Aorta (tissue), 5 donors: ENCODE results near the gene IL12RB1. TPM values are rescaled to one million over a fixed set of nuclear protein-coding genes. Genes with fewer than 3 reads are reported as not detected.
A peak's percentile ranks its signal among the peaks of the same experiment; 100 is the strongest.
"Not testable (repeated sequence)": the region's sequence is repeated elsewhere in the genome, so short reads cannot be mapped to it uniquely, and the experiment has no call there.

ENCODE experiments used
- ATAC-seq: fragments of 200-7000 bp; cut with Tn5 transposase; one replicate; pipeline ENCODE4 v1.9.1; 2022; ENCODE audit warnings: moderate library complexity; ENCODE audit not compliant: low FRiP score
- DNase-seq, 2 donors: peaks; one replicate each; pipeline ENCODE4 v3.0.0-alpha.2; 2020
- H3K27ac ChIP-seq, 2 donors: one replicate each; pipeline ENCODE4 v1.5.1; 2013; ENCODE audit warnings: low read length in 2 of 2, mild to moderate bottlenecking in 2 of 2, moderate library complexity in 2 of 2, control low read depth in 1 of 2, inconsistent platforms in 1 of 2, low read depth in 1 of 2
- H3K27me3 ChIP-seq, 2 donors: one replicate each; pipeline ENCODE4 v1.6.1; 2013; ENCODE audit warnings: control low read depth in 1 of 2, low read length in 1 of 2, mild to moderate bottlenecking in 1 of 2, moderate library complexity in 1 of 2; ENCODE audit not compliant: insufficient read depth in 2 of 2, control insufficient read depth in 1 of 2
- H3K36me3 ChIP-seq, 2 donors: one replicate each; pipeline ENCODE4 v1.6.1; 2013; ENCODE audit warnings: control low read depth in 1 of 2, low read length in 1 of 2, mild to moderate bottlenecking in 1 of 2; ENCODE audit not compliant: insufficient read depth in 2 of 2, control insufficient read depth in 1 of 2
- H3K4me1 ChIP-seq, 2 donors: one replicate each; pipeline ENCODE4 v1.6.1; 2013; ENCODE audit warnings: low read length in 2 of 2, control low read depth in 1 of 2, mild to moderate bottlenecking in 1 of 2, moderate library complexity in 1 of 2; ENCODE audit not compliant: insufficient read depth in 2 of 2, control insufficient read depth in 1 of 2
- H3K4me3 ChIP-seq, 2 donors: one replicate each; pipeline ENCODE4 v1.5.1; 2013; ENCODE audit warnings: low read length in 2 of 2, control low read depth in 1 of 2, mild to moderate bottlenecking in 1 of 2
- H3K9me3 ChIP-seq: one replicate; pipeline ENCODE4 v1.6.1; 2013; ENCODE audit warnings: mild to moderate bottlenecking, low read length; ENCODE audit not compliant: control insufficient read depth
- WGBS, 2 donors: extraction: QIAGEN DNeasy Blood & Tissue Kit; methylation state at CpG; one replicate each; pipeline ENCODE4 v1.1.7; 2013; 5-methylcytosine and 5-hydroxymethylcytosine counted together
- intact Hi-C, 2 donors: fragments of 100-400 bp; cut with DNase I; formaldehyde crosslinking; loops; one replicate each; pipeline versions ENCODE4 v1.14.2 to v1.15.0; 2022
- polyA plus RNA-seq, 2 donors: library from polyadenylated mRNA; stranded (reverse); fragments of 200-250 nt; gene quantifications; one replicate each; pipeline ENCODE4 v1.2.3, GENCODE V29; 2013
- total RNA-seq, 2 donors: library from RNA; stranded (reverse); fragmentation: NEBNext Ultra II Directional; extraction: Animal tissue kit (Norgen Biotek cat#: 25700); gene quantifications; one replicate each; pipeline ENCODE4 v1.2.1, GENCODE V29; 2021
- donor health status: healthy with polysubstance abuse.
- donor health status: Bipolar disorder and iron deficiency.
- donor health status: DM: no; HTN: no; CAD: no.
- donor health status: DM: no; HTN: no; CAD: no.
- donor health status: DM: yes; HTN: yes; CAD: no.

The IL12RB1 gene
- total and polyA plus RNA-seq, 4 donors, result 0.69 to 2.6 (median 1.2) TPM

DNA sequence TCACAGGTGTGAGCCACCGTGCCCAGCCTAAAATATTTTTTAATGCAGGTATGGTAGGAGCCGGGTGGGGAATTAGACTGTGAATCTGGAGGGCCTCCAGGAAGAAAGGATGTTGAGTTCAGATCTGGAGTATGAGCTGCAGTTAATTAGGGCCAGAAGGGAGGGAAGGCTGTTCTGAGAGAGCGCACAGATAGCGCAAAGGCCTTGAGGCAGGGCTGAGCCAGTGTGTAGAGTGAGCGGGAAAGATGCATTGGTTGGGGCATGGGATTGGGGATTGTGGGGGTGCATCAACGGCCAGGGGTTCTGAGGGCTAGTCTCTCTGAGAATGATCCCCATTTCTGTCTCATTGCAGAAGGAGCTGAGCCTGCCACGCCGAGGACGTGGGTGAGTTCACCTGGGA, 20.5 kb upstream of the IL12RB1 start:
- intact Hi-C loops, result loop anchor here in 1 of 2 donors (5.0 kb wide), 1 partner anchor 45 kb away; the partner anchor contains the start of gene PIK3R2
- H3K9me3 ChIP-seq, result no peaks in the 10 kb centered on the region
- no peaks in the 10 kb centered on the region for H3K36me3 ChIP-seq
- peaks cover 0 to 2% of the 10 kb centered on the region in 2 donors for H3K4me1 ChIP-seq
- DNase-seq (no peak), ATAC-seq (no peak)
- H3K4me3 ChIP-seq, result no peak overlapping the region
- no peaks in the 10 kb centered on the region for H3K27me3 ChIP-seq
- no peak overlapping the region for H3K27ac ChIP-seq
- 95 to 97% methylated on average over 9 of the region's 9 CpGs for WGBS, 2 donors

DNA sequence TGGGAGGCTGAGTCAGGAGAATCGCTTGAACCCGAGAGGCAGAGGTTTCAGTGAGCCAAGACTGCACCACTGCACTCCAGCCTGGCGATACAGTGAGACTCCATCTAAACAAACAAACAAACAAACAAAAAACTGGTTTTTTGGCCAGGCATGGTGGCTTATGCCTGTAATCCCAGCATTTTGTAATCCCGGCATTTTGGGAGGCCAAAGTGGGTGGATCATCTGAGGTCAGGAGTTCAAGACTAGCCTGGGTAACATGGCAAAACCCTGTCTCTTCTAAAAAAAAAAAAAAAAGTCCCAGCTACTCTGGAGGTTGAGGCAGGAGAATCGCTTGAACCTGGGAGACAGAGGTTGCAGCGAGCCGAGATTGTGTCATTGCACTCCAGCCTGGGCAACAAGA, 18.5 kb upstream of the IL12RB1 start:
- H3K27ac ChIP-seq, H3K27me3 ChIP-seq, H3K4me1 ChIP-seq, H3K4me3 ChIP-seq, H3K9me3 ChIP-seq, DNase-seq, ATAC-seq, H3K36me3 ChIP-seq: not testable (repeated sequence)
- WGBS, 2 donors, result 82 to 85% methylated on average over 7 of the region's 7 CpGs
- intact Hi-C loops, result loop anchor here in 1 of 2 donors (5.0 kb wide), 1 partner anchor 47 kb away; the partner anchor contains the start of gene PIK3R2

DNA sequence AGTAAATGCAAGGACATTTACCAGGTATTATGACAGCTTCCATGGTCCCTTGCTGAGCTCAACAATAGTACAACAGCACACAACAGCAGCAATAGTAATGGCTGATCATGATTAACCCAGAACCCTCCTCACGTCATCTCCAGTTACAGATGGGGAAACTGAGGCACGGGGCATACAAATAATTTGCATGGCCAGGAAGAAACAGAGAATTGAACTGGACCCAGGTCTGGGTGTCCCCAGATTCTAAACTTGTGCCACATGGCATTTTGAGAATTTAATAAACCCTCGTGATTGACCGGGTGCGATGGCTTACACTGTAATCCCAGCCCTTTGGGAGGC, 18.0 kb upstream of the IL12RB1 start:
- Histone ChIP-seq H3K27ac (peak overlapping the region; percentile 31 to 65), H3K27me3 (no peaks in the 10 kb centered on the region), H3K4me1 (peaks cover 0 to 2% of the 10 kb centered on the region in 2 donors), H3K36me3 (no peaks in the 10 kb centered on the region), H3K4me3 (no peak overlapping the region), H3K9me3 (no peaks in the 10 kb centered on the region)
- ATAC-seq (no peak), DNase-seq (no peak)
- intact Hi-C loops, result loop anchor here in 1 of 2 donors (5.0 kb wide), 1 partner anchor 48 kb away; the partner anchor contains the start of gene PIK3R2
- 68 to 70% methylated on average over 5 of the region's 5 CpGs for WGBS, 2 donors

DNA sequence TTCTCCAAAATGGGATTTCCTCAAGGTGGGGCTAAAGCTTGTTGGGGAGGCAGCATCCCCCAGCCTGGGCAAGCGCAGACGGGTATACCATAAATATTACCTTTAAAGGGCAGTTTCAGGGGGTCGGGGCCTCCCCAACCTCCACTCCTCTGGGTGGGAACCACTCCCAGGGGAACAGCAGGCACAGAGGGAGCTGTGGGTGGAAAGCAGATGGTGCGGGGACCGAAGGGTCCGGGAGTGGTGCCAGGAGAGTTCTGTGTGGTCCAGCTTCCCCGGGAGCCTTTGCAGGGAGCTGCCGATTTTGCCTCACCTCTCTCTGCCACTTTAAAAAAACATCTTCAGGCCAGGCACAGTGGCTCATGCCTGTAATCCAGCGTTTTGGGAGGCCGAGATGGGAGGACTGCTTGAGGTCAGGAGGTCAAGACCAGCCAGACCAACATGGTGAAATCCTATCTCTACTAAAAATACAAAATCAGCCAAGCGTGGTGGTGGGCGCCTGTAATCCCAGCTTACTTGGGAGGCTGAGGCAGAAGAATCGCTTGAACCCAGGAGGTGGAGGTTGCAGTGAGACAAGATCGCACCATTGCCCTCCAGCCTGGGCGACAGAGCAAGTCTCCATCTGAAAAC, 16.3 kb upstream of the IL12RB1 start:
- Histone ChIP-seq H3K4me3 (no peak overlapping the region), H3K36me3 (no peaks in the 10 kb centered on the region), H3K9me3 (no peaks in the 10 kb centered on the region), H3K4me1 (peaks cover 0 to 2% of the 10 kb centered on the region in 2 donors), H3K27me3 (no peaks in the 10 kb centered on the region), H3K27ac (no peak overlapping the region)
- WGBS, 2 donors, result 57 to 58% methylated on average over 15 of the region's 15 CpGs
- ATAC-seq (no peak), DNase-seq (no peak)
- intact Hi-C loops, result no loop called here

DNA sequence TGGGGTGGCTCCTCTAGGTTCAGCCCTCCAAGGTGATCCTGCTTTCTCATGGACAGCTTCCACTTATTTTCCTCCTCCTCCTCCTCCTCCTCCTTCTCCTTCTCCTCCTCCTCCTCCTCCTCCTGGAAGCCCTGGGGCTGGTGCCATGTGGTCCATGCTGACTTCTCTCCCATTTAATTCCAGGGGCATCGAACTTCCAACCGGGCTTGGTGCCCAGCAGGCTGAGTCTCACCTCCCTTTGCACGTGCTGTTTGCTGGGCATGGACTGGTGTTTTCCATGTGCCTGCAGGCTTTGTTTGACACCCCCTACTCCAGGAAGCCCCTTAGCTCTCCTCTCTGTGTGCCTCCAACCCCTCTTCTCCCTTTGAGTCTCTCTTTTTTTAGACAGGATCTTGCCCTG, 14.5 kb upstream of the IL12RB1 start:
- intact Hi-C loops, result no loop called here
- H3K4me1 ChIP-seq, result peaks cover 0 to 2% of the 10 kb centered on the region in 2 donors
- no peaks in the 10 kb centered on the region for H3K27me3 ChIP-seq
- H3K4me3 ChIP-seq, result no peak overlapping the region
- WGBS, 2 donors, result 33 to 45% methylated on average over 2 to 3 of the region's 3 CpGs
- DNase-seq (no peak), ATAC-seq (no peak)
- no peak overlapping the region for H3K27ac ChIP-seq
- no peaks in the 10 kb centered on the region for H3K9me3 ChIP-seq
- H3K36me3 ChIP-seq, result no peaks in the 10 kb centered on the region

DNA sequence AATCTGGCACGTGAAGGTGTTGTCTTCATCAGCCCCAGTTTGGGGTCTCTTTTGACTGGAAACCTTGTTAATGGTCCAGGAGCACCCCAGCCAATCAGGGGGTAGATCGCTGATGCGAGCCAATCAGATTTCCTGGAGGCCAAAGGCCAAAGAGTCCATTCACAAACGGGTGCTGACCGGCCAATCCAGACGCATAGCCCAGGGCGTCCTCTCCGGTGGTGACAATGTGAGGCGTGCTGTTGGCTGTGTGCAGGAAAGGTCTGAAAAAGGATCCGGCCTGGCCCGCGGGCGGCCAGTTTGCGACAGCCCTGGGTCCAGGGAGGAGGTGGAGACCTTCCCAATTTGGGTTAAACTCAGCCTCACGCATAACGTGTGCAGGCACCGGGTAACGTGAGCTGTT, 14.0 kb upstream of the IL12RB1 start:
- Histone ChIP-seq H3K36me3 (no peaks in the 10 kb centered on the region), H3K27ac (no peak overlapping the region), H3K4me3 (no peak overlapping the region), H3K4me1 (peaks cover 0 to 2% of the 10 kb centered on the region in 2 donors), H3K9me3 (no peaks in the 10 kb centered on the region), H3K27me3 (no peaks in the 10 kb centered on the region)
- ATAC-seq (no peak), DNase-seq (no peak)
- 75 to 77% methylated on average over 18 of the region's 18 CpGs for WGBS, 2 donors
- intact Hi-C loops, result no loop called here

DNA sequence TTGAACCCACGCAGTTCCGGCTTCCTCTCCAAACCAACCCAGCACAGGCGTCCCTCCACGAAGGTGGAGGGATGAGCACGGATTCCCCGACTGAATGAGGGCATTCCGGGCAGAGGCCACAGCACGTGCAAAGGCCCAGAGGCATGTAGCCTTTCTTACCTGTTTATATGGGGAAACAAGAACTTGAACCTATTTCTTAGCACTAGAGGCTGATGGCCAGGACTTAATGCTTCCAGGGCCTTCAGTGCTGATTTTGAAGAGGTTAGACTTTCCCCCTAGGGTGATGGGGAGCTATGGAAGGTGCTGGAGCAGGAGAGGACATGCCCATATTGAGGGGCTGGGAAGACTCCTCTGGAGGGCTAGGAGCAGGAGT, 12.9 kb upstream of the IL12RB1 start:
- no peak for ATAC-seq
- DNase-seq, result no peak
- Histone ChIP-seq H3K36me3 (no peaks in the 10 kb centered on the region), H3K9me3 (no peaks in the 10 kb centered on the region), H3K4me3 (no peak overlapping the region), H3K4me1 (peaks cover 0 to 2% of the 10 kb centered on the region in 2 donors), H3K27me3 (no peaks in the 10 kb centered on the region), H3K27ac (no peak overlapping the region)
- 90 to 91% methylated on average over 8 of the region's 8 CpGs for WGBS, 2 donors
- intact Hi-C loops, result no loop called here

DNA sequence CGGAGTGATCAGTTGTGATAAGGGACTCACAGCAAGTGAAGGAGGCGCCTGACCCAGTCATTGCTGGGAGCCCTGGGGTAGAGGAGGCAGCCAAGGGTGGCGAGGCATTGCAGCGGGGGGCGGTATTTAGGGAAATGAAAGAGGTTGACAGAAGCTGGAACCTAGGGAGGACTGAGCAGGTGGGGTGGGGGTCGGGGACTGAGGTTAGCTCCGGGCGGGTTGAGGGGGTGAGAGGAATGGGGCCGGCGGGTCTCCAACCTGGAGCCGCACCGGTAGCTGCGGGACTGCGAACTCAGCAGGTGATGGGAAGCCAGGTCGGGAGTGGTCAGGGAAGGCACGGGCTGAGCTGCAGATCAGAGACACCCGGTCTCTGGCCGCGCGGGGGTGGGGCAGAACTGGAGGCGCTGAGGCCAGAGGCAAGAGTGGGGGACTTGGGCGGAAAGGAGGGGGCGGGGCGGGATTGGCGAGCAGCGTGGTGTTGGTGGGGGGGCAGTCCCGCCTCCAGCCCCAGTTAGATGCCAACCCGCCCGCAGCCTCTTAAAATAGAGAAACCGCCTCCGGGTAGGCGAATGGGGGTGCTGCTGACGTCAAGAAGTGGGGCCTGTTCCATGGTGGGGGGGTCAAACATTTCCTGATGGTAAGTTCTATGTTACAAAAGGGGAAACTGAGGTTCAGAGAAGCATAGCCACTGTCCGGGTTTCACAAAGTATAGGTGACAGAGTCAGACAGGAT, 12.3 kb upstream of the IL12RB1 start:
- Histone ChIP-seq H3K4me3 (peak overlapping the region in 1 of 2 donors; percentile 10), H3K27ac (no peak overlapping the region), H3K4me1 (peaks cover 0 to 2% of the 10 kb centered on the region in 2 donors), H3K27me3 (no peaks in the 10 kb centered on the region), H3K9me3 (no peaks in the 10 kb centered on the region), H3K36me3 (no peaks in the 10 kb centered on the region)
- intact Hi-C loops, result no loop called here
- 5 to 7% methylated on average over 34 of the region's 34 CpGs for WGBS, 2 donors
- DNase-seq (no peak), ATAC-seq (no peak)
